Measurements from ENCODE around the gene OR4E1. TPM values are rescaled to one million over a fixed set of nuclear protein-coding genes. Genes with fewer than 3 reads are reported as not detected.

The OR4E1 gene
- total RNA-seq, 2 experiments from 2014 or later, result not detected

GRCh38 chr14:21712036-21712435 is 38.4 kb upstream of the OR4E1 start:
- intact Hi-C loops (cut with micrococcal nuclease), result loop anchor here (5.0 kb wide), 1 partner anchor 70 kb away; no protein-coding TSS in a partner anchor
- ATAC-seq, result peak; percentile 55
- CTCF ChIA-PET, result interaction anchor here (0.6 to 7.6 kb wide), 18 partner anchors 12 to 858 kb away, joined by 3 to 83 read pairs (median 4); partner anchors contain the start of gene OR4E1

GRCh38 chr14:21711360-21711961 is 37.8 kb upstream of the OR4E1 start:
- H3K4me3 Mint-ChIP-seq, result peak overlapping the region; percentile 41
- TF ChIP-seq CTCF (IDR thresholded peaks at IDR 0.05), result peak; percentile 88
- H3K36me3 Mint-ChIP-seq (ENCODE audit: low read depth), result no peaks in the 10 kb centered on the region
- intact Hi-C loops (cut with micrococcal nuclease), result loop anchor here (5.0 kb wide), 1 partner anchor 69 kb away; no protein-coding TSS in a partner anchor
- ATAC-seq, result peak; percentile 73
- peaks cover 19% of the 10 kb centered on the region for H3K27me3 Mint-ChIP-seq
- peak; percentile 45 for DNase-seq
- CTCF ChIA-PET, result interaction anchor here (0.6 to 7.6 kb wide), 24 partner anchors 12 to 859 kb away, joined by 3 to 83 read pairs (median 4); partner anchors contain the start of gene OR4E1
- H3K27ac Mint-ChIP-seq, result no peak overlapping the region
- peaks cover 3% of the 10 kb centered on the region for H3K9me3 Mint-ChIP-seq
- POLR2A ChIA-PET, result interaction anchor here (1.1 kb wide), 1 partner anchor 823 kb away, joined by 3 read pairs; no protein-coding TSS in a partner anchor
- H3K4me1 Mint-ChIP-seq (ENCODE audit: low read depth), result peaks cover 3% of the 10 kb centered on the region

More at GRCh38 chr14:21712036-21712435, 38.4 kb upstream of the OR4E1 start:
- Mint-ChIP-seq H3K4me1 (ENCODE audit: low read depth) (peaks cover 3% of the 10 kb centered on the region), H3K27ac (peak overlapping the region; percentile 40), H3K27me3 (peaks cover 19% of the 10 kb centered on the region), H3K4me3 (peak overlapping the region; percentile 41), H3K9me3 (no peaks in the 10 kb centered on the region), H3K36me3 (ENCODE audit: low read depth) (no peaks in the 10 kb centered on the region)
- TF ChIP-seq CTCF (IDR thresholded peaks at IDR 0.05), result no peak
- DNase-seq, result no peak
- POLR2A ChIA-PET, result interaction anchor here (1.0 to 1.2 kb wide), 3 partner anchors 10 to 823 kb away, joined by 3 to 5 read pairs (median 3); no protein-coding TSS in a partner anchor

DNA sequence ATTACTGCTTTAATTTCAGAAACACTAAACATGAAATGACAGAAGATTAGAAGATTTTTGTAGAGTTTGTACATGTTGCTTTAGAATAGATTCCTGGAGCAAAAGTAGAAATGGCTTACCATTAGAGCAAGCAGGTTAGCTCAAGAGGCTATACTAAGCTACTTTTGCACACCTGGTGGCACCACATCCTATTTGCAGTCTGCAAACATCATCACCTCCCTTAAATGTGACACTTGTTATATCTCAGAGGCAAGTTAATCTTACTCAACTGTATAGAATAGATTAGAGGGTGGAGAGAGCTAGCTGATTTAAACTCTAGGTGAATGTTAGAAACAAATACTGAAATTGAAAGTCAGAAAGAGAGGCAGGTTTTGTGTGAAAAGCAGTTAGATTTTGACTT is 30.7 kb upstream of the OR4E1 start:
- ChIA-PET POLR2A (no interaction called here), CTCF (interaction anchor here (0.8 to 0.9 kb wide), 2 partner anchors 19 to 885 kb away, joined by 3 to 4 read pairs; partner anchors contain the start of gene DAD1)
- Mint-ChIP-seq H3K9me3 (peaks cover 3% of the 10 kb centered on the region), H3K27me3 (peaks cover 17% of the 10 kb centered on the region), H3K27ac (no peak overlapping the region), H3K4me1 (ENCODE audit: low read depth) (peaks cover 22% of the 10 kb centered on the region), H3K4me3 (no peak overlapping the region), H3K36me3 (ENCODE audit: low read depth) (no peaks in the 10 kb centered on the region)
- ATAC-seq (peak; percentile 68), DNase-seq (peak; percentile 14)
- no peak for TF ChIP-seq CTCF (IDR thresholded peaks at IDR 0.05)
- intact Hi-C loops (cut with micrococcal nuclease), result no loop called here

GRCh38 chr14:21703357-21704326 is 30.0 kb upstream of the OR4E1 start:
- Mint-ChIP-seq H3K27ac (no peak overlapping the region), H3K4me1 (ENCODE audit: low read depth) (peaks cover 22% of the 10 kb centered on the region), H3K27me3 (peaks cover 16% of the 10 kb centered on the region), H3K9me3 (peaks cover 3% of the 10 kb centered on the region), H3K4me3 (no peak overlapping the region), H3K36me3 (ENCODE audit: low read depth) (no peaks in the 10 kb centered on the region)
- POLR2A ChIA-PET, result no interaction called here
- no peak for TF ChIP-seq CTCF (IDR thresholded peaks at IDR 0.05)
- CTCF ChIA-PET, result interaction anchor here (0.8 to 0.9 kb wide), 2 partner anchors 20 to 885 kb away, joined by 3 to 4 read pairs; partner anchors contain the start of gene DAD1
- intact Hi-C loops (cut with micrococcal nuclease), result no loop called here
- ATAC-seq (peak; percentile 93), DNase-seq (no peak)
